Psoas muscle (tissue), 8 donors: ENCODE data around the gene BUD31. TPM values are rescaled to one million over a fixed set of nuclear protein-coding genes. Genes with fewer than 3 reads are reported as not detected.

Source experiments
- ATAC-seq, 4 donors: fragments of 200-7000 bp; cut with Tn5 transposase; one replicate each; pipeline ENCODE4 v1.9.1; 2020; ENCODE audit warnings: moderate library complexity in 3 of 4, mild to moderate bottlenecking in 2 of 4
- DNase-seq, 2 donors: peaks; one replicate each; pipeline ENCODE4 v3.0.0-alpha.2; 2020
- H3K27ac ChIP-seq: fragments of 200-600 bp; one replicate; pipeline ENCODE4 v1.8.0; 2022
- H3K27me3 ChIP-seq, 3 donors: fragments of 200-600 bp in 1 of 3; one replicate each; pipeline versions ENCODE4 v1.6.1 to v1.8.0; 2013 to 2022; ENCODE audit warnings: low read length in 2 of 3, mild to moderate bottlenecking in 2 of 3, moderate library complexity in 1 of 3; ENCODE audit not compliant: insufficient read depth in 3 of 3
- H3K36me3 ChIP-seq, 2 donors: fragments of 200-600 bp in 1 of 2; one replicate each; pipeline versions ENCODE4 v1.6.1 to v1.8.0; 2013 to 2022; ENCODE audit warnings: low read depth in 1 of 2, mild to moderate bottlenecking in 1 of 2, moderate library complexity in 1 of 2; ENCODE audit not compliant: insufficient read depth in 1 of 2
- H3K4me1 ChIP-seq: fragments of 200-600 bp; one replicate; pipeline ENCODE4 v1.8.0; 2022
- H3K4me3 ChIP-seq: fragments of 200-600 bp; one replicate; pipeline ENCODE4 v1.8.0; 2022; ENCODE audit warnings: mild to moderate bottlenecking
- H3K9me3 ChIP-seq: fragments of 200-600 bp; one replicate; pipeline ENCODE4 v1.8.0; 2022
- whole genome bisulfite sequencing, 3 donors: extraction: QIAGEN DNeasy Blood & Tissue Kit; methylation state at CpG; one replicate each; pipeline versions ENCODE4 v1.1.6 to v1.1.7; 2013; 5-methylcytosine and 5-hydroxymethylcytosine counted together
- intact Hi-C, 2 donors: fragments of 100-400 bp; cut with DNase I; formaldehyde crosslinking; loops; one replicate each; pipeline versions ENCODE4 v1.11.0 to v1.14.2; 2022
- polyA plus RNA-seq, 3 donors: library from polyadenylated mRNA; stranded (reverse); fragments of 200-250 nt; gene quantifications; one replicate each; pipeline ENCODE4 v1.2.3, GENCODE V29; 2013
- total RNA-seq, 4 donors: library from RNA; stranded (reverse); fragmentation: NEBNext Ultra II Directional in 2 of 4; extraction: Animal tissue kit (Norgen Biotek cat#: 25700) in 2 of 4; gene quantifications; one replicate each; pipeline versions ENCODE4 v1.2.1 to v1.2.4, GENCODE V29; 2021 to 2023
- TF ChIP-seq, protein P1 (sequence below): fragments of 200-600 bp; IDR thresholded peaks from one replicate; pipeline ENCODE4 v1.8.0; 2022; ENCODE audit warnings: antibody characterized with exemption
- donor health status: healthy with polysubstance abuse.
- donor health status: DM: no; HTN: no; CAD: no; lungs with moderate emphysema.
- donor health status: Bipolar disorder and iron deficiency.
- donor health status: healthy.
- donor health status: DM: yes; HTN: yes; CAD: no.
- donor health status: DM: no; HTN: no; CAD: no.
- donor health status: DM: no; HTN: no; CAD: no.
- donor health status: DM: yes; HTN: yes; CAD: no.

BUD31 gene
- total and polyA plus RNA-seq, 7 donors: 30.2 to 115 (median 46.8) TPM

DNA sequence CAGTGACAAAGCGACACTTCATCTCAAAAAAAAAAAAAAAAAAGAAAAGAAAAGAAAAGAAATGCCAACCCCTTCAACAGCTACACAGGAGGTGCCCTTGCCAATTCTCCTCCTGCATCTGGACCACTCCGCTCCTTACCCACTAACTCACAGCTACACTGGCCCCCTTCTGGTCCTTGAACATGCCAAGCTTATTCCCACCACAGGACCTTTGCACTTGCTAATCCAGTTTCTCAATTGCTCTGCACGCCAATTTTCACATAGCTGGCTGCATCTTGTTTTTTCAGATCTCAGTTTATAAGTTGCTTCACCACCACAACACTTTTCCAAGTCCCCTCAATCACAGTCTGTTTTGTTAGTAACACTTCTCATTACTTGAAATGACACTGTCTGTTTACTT, 5.9 kb upstream of the BUD31 start:
- 94 to 95% (median 94%) methylated on average over 2 to 3 of the region's 3 CpGs for WGBS, 3 donors
- H3K27ac ChIP-seq: no peak overlapping the region
- ATAC-seq (no peak), DNase-seq (no peak)
- TF ChIP-seq, protein P1, sequence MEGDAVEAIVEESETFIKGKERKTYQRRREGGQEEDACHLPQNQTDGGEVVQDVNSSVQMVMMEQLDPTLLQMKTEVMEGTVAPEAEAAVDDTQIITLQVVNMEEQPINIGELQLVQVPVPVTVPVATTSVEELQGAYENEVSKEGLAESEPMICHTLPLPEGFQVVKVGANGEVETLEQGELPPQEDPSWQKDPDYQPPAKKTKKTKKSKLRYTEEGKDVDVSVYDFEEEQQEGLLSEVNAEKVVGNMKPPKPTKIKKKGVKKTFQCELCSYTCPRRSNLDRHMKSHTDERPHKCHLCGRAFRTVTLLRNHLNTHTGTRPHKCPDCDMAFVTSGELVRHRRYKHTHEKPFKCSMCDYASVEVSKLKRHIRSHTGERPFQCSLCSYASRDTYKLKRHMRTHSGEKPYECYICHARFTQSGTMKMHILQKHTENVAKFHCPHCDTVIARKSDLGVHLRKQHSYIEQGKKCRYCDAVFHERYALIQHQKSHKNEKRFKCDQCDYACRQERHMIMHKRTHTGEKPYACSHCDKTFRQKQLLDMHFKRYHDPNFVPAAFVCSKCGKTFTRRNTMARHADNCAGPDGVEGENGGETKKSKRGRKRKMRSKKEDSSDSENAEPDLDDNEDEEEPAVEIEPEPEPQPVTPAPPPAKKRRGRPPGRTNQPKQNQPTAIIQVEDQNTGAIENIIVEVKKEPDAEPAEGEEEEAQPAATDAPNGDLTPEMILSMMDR: no peak
- H3K27me3 ChIP-seq: no peaks in the 10 kb centered on the region
- peaks cover 23% of the 10 kb centered on the region for H3K4me1 ChIP-seq
- H3K36me3 ChIP-seq: peaks cover 15 to 74% of the 10 kb centered on the region in 2 donors
- no peaks in the 10 kb centered on the region for H3K9me3 ChIP-seq
- H3K4me3 ChIP-seq: no peak overlapping the region
- intact Hi-C loops: no loop called here

DNA sequence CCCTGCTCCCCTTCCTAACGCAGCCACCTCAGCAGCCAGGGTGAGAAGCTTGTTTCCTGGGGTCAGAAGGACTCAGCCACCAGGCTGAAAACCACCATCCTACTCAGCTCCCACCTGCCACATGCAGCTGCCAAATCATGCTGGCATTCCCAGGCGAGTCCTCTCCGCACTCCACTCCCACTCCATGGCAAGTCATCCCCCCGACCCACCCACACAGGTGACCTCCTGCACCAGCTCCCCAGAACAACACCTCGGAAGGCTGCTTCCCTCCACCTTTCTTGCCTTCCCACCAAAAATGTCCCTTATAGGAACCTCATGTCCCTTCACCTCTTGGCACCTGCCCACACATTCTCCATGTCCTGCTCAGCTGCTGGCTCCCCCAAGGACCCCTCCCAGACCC, 5.0 kb upstream of the BUD31 start:
- WGBS, 3 donors: 75 to 86% (median 79%) methylated on average over 5 of the region's 5 CpGs
- TF ChIP-seq, protein P1: no peak
- Histone ChIP-seq H3K36me3 (peaks cover 13 to 65% of the 10 kb centered on the region in 2 donors), H3K9me3 (no peaks in the 10 kb centered on the region), H3K27me3 (no peaks in the 10 kb centered on the region), H3K4me1 (peaks cover 23% of the 10 kb centered on the region), H3K4me3 (no peak overlapping the region), H3K27ac (no peak overlapping the region)
- ATAC-seq: no peak
- intact Hi-C loops: no loop called here
- DNase-seq: no peak

DNA sequence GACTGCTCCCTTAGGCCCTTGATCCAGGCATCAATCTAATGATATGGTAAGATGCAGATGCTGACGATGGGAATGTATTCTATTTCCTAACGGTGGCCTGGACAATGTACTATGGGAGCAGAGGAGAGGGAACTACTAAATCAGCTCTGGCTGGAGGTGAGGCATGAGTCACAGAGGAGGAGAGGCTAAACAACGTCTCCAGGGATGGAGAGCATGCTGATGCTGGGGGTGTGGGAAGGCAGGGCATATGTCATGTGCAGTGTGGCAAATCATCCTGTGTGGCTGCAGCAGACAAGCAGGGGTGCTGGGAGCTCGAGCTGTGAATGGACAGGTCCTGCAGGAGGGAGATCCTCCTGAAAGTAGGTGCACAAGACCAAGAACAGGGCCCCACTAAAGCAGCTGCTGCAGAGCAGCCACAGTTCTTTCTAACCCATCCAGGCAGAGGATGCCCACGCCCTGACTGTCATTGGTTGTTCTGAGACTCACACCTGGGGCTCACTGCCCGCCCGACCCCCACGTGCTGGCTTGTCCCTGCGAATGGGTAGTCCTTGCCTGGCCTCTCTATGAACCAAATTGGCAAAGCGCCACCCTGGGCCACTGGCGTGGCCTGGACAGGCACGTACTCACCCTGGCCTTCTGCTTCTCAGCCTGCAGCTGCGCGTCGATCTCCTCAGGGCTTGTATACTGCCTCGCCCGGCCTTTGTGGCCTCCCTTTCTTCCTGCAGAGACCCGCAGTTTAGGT, 4.4 kb upstream of the BUD31 start:
- DNase-seq (no peak), ATAC-seq (no peak)
- Histone ChIP-seq H3K27ac (no peak overlapping the region), H3K27me3 (no peaks in the 10 kb centered on the region), H3K4me3 (no peak overlapping the region), H3K36me3 (peaks cover 11 to 59% of the 10 kb centered on the region in 2 donors), H3K9me3 (no peaks in the 10 kb centered on the region), H3K4me1 (peaks cover 23% of the 10 kb centered on the region)
- TF ChIP-seq, protein P1: no peak
- intact Hi-C loops: no loop called here
- WGBS, 3 donors: 66 to 73% (median 71%) methylated on average over 17 to 18 of the region's 18 CpGs

DNA sequence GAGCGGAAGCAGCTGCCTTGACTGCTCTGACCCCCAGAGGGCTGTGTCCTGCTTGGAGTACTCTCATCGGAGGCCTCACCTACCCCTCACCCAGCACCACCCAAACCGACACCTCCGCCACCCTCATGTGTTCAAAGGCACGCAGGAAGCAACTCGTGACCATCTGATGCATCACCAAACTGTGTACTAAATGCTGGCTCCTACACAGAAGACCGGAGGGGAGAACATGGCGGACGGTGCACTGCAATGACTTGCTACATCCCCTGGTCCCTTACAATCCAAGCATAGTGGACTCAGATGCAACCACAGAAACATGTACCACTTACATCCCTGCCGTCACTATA, 3.8 kb upstream of the BUD31 start:
- DNase-seq (no peak), ATAC-seq (no peak)
- WGBS, 3 donors: 90 to 94% (median 93%) methylated on average over 9 to 10 of the region's 10 CpGs
- Histone ChIP-seq H3K27ac (no peak overlapping the region), H3K9me3 (no peaks in the 10 kb centered on the region), H3K4me1 (peaks cover 26% of the 10 kb centered on the region), H3K36me3 (peaks cover 8 to 55% of the 10 kb centered on the region in 2 donors), H3K4me3 (no peak overlapping the region), H3K27me3 (no peaks in the 10 kb centered on the region)
- intact Hi-C loops: no loop called here
- TF ChIP-seq, protein P1: no peak

DNA sequence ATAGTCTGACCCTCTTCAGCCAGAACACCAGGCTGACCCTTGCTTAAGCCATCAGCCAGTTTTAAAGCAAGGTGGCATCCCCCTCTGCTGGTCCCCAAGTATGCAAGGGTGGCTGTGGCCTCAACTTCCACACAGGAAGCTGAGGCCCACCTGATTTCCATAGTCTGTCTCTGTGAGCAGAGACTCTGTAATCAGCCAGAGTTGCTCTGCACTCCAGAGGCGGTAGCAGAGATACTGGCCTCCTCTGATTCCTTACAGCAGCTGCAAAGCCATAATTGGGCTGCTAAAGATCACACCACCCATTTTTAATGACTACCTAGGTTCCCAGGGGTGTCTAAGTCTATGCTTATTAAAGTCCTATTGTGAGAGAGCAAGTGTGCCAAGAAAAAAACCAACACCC, 2.2 kb upstream of the BUD31 start:
- Histone ChIP-seq H3K9me3 (no peaks in the 10 kb centered on the region), H3K4me1 (peaks cover 29% of the 10 kb centered on the region), H3K36me3 (peaks cover 5 to 55% of the 10 kb centered on the region in 2 donors), H3K27ac (peak overlapping the region; percentile 88), H3K27me3 (no peaks in the 10 kb centered on the region), H3K4me3 (peak overlapping the region; percentile 95)
- intact Hi-C loops: no loop called here
- DNase-seq (no peak), ATAC-seq (no peak)
- WGBS, 3 donors: 49 to 85% (median 53%) methylated on average over 1 of the region's 1 CpG
- TF ChIP-seq, protein P1: no peak
